ENCODE data around the gene SLC25A11. TPM values are rescaled to one million over a fixed set of nuclear protein-coding genes. Genes with fewer than 3 reads are reported as not detected.
A peak's percentile ranks its signal among the peaks of the same experiment; 100 is the strongest.

Gene SLC25A11
- total RNA-seq, 1 experiment from 2014 or later, result 82.6 TPM

GRCh38 chr17:4966844-4967538 lies 27.1 kb upstream of the SLC25A11 start:
- peak; percentile 100 for DNase-seq (ENCODE audit: low spot score)

- DNase-seq (ENCODE audit: low spot score), result no peak
Observed at GRCh38 chr17:4965311-4965986, 25.6 kb upstream of the SLC25A11 start.

- no peak for DNase-seq (ENCODE audit: low spot score)
Observed at GRCh38 chr17:4960279-4960922, 20.6 kb upstream of the SLC25A11 start.

GRCh38 chr17:4959261-4959965 lies 19.6 kb upstream of the SLC25A11 start:
- no peak for DNase-seq (ENCODE audit: low spot score)

GRCh38 chr17:4958102-4958501 lies 18.3 kb upstream of the SLC25A11 start:
- no peak for DNase-seq (ENCODE audit: low spot score)

GRCh38 chr17:4956493-4957061 lies 16.7 kb upstream of the SLC25A11 start:
- DNase-seq (ENCODE audit: low spot score), result no peak

GRCh38 chr17:4955091-4955490 lies 15.2 kb upstream of the SLC25A11 start:
- DNase-seq (ENCODE audit: low spot score), result no peak

- peak; percentile 86 for DNase-seq (ENCODE audit: low spot score)
Observed at GRCh38 chr17:4953451-4953961, 13.7 kb upstream of the SLC25A11 start.

GRCh38 chr17:4951486-4951885 lies 11.6 kb upstream of the SLC25A11 start:
- DNase-seq (ENCODE audit: low spot score), result no peak

GRCh38 chr17:4950746-4951204 lies 10.9 kb upstream of the SLC25A11 start, which contains the start of gene ENO3:
Gene ENO3 (plus strand): TSS chr17:4951119. CDS start chr17:4951830, 711 bp downstream.
- DNase-seq (ENCODE audit: low spot score), result no peak

- DNase-seq (ENCODE audit: low spot score), result peak; percentile 61
Observed at GRCh38 chr17:4950075-4950745, 10.4 kb upstream of the SLC25A11 start.

- DNase-seq (ENCODE audit: low spot score), result peak; percentile 75
Observed at GRCh38 chr17:4949321-4950074, 9.7 kb upstream of the SLC25A11 start.

- peak; percentile 74 for DNase-seq (ENCODE audit: low spot score)
Observed at GRCh38 chr17:4948931-4949320, 9.1 kb upstream of the SLC25A11 start.

- peak; percentile 86 for DNase-seq (ENCODE audit: low spot score)
Observed at GRCh38 chr17:4948166-4948930, 8.5 kb upstream of the SLC25A11 start, which contains the start of gene PFN1. Gene PFN1 (minus strand): TSS chr17:4948530. CDS start chr17:4948394, 136 bp downstream.

- peak; percentile 61 for DNase-seq (ENCODE audit: low spot score)
Observed at GRCh38 chr17:4947411-4948165, 7.7 kb upstream of the SLC25A11 start.

- no peak for DNase-seq (ENCODE audit: low spot score)
Observed at GRCh38 chr17:4947010-4947410, 7.2 kb upstream of the SLC25A11 start.

- no peak for DNase-seq (ENCODE audit: low spot score)
Observed at GRCh38 chr17:4946312-4946976, 6.6 kb upstream of the SLC25A11 start.

GRCh38 chr17:4945944-4946280 lies 6.1 kb upstream of the SLC25A11 start:
- no peak for DNase-seq (ENCODE audit: low spot score)
